Stimulated activated CD8-positive, alpha-beta memory T cell treated with anti-CD3 and anti-CD28 coated beads, Interleukin-15, amount 100 ng/mL, for 24 hours (primary cell): ENCODE results near the gene CASQ1.

Experiments
- DNase-seq: peaks from one replicate; pipeline ENCODE4 v3.0.0-alpha.2; 2020; ENCODE audit warnings: low read depth

The CASQ1 gene

DNA sequence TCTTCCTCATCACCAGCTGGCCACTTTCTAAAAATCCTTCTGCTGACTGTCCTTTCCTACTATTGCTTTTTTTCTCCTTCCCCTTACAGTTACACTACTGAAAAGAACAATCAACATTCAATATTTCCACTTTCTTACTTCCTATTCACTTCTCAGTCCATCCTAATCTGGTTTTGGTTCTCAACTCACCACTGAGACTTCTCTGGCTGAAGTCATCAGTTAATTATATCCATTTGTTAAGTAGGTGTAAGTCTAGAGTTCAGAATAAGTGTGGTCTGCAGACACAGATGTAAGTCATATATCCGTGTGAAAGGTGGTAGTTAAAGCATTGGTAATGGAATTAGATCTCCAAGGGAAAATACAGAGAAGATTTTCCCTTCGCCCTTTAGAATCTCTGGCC, 36.2 kb downstream of the CASQ1 start:
- no peak for DNase-seq

DNA sequence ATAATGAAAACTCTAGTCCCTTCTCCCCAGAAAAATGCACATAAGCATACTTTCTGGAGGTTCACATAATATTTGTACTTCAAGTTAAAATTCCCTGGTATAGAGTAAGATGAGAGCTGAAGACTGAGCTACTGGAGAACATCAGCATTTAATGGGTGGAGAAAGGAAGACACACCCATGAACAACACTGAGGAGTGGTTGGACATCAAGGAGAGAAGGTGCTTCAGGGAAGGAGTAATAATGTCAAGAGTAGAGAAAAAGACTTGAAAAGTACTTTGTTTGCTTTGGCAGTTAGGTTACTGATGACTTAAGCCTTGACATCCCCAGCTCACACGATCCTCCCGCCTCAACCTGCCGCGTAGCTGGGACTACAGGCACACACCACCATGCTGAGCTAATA, 36.7 kb downstream of the CASQ1 start:
- DNase-seq: no peak

DNA sequence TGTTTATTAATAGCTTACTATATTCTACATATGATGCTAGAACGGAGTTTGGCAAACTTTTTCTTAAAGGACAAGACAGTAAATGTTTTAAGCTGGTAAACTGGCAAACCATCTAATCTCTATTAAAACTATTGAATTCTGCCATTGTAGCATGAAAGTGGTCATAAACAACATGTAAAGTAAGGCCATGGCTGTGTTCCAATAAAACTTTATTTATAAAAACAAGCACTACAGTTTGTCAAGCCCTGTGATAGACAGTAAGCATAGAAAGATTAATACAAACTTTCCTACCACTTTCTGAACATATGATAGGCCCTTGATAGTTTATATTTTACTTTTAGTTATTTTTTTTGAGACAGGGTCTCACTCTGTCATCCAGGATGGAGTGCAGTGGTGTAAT, 37.2 kb downstream of the CASQ1 start:
- no peak for DNase-seq

DNA sequence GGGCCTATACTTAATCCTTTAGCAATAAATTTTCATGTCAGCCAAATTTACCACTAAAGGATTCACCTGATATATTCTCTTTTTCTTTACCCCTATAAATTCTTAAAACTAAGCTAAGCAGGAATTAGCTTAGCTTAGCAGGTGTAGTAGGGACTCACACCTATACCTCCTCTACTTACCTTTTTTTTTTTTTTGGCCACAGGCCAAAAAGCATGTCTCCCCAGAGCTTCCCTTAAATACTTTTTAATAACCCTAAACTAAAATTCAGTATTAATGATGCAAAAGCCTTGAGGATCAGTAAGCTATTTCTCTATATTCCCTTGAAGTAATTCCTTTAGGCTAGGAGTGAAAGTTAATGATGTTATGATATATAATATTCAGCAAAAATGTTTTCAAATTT, 38.1 kb downstream of the CASQ1 start:
- DNase-seq: no peak

DNA sequence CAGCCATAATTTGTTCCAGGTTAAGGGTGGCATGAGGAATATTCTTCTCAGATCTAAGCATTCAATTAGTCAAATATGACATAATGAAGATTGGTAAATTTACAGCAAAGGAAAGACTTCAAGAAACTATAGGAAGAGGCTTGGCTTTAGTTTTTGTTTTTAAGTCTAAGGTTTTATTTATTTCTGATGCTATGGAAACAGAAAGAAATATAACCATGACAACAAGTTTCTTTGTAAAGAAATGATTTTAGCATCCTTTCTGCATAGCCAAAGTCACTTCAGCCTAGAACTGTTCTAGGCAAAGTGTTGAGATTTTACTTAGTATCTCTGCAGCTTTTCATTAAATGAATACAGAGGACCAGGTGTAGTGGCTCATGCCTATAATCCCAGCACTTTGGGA, 42.5 kb downstream of the CASQ1 start:
- no peak for DNase-seq

DNA sequence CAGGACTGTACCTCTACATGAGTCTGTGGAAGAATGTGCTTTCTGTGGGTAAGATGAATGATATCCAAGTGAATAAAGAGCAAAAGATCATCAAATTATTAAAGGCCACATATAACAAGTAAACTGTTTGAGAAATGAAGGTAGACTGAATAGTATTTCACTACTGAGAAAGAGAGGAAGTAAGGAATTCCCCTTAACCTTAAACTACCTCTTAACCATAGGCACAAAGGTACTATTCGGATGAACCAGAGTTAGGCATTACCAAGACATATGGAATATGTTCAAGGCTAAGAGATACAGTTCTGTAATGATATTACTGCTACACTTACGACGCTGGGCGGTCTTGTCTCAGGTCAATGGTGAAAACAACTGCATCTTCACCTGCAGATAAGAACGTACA, 46.4 kb downstream of the CASQ1 start:
- no peak for DNase-seq

DNA sequence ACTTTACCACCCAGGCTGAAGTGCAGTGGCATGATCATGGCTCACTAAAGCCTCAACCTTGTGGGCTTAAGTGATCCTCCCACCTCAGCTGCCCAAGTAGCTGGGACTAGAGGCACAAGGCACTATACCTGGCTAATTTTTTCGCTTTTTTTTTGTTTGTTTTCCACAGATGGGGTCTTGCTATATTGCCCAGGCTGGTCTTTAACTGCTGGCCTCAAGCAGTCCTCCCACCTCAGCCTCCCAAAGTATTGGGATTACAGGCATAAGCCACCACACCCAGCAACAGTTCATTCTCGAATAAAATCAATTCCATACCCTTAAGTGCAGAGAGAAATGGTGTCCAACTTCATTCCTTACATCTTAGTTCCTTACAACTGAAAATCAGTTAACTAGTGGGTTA, 47.2 kb downstream of the CASQ1 start:
- no peak for DNase-seq

DNA sequence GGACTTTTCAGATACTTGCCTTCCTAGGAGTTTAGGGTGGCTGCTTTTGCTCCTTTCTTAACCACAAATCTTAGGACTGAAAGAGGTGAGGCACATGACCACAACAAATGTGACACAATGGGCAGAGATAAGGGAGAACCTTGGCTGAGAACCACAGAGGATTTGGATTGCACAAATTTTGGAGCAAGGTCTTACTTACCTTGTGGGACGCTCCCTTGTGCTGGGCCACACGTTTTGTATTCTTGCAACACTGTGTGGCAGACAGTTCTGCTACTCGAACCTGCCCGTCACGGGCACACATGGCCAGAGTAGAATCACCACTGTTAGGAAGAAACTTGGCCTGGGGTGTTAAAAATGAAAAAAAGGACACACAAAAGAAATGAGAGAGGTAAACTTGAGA, 48.0 kb downstream of the CASQ1 start:
- no peak for DNase-seq

DNA sequence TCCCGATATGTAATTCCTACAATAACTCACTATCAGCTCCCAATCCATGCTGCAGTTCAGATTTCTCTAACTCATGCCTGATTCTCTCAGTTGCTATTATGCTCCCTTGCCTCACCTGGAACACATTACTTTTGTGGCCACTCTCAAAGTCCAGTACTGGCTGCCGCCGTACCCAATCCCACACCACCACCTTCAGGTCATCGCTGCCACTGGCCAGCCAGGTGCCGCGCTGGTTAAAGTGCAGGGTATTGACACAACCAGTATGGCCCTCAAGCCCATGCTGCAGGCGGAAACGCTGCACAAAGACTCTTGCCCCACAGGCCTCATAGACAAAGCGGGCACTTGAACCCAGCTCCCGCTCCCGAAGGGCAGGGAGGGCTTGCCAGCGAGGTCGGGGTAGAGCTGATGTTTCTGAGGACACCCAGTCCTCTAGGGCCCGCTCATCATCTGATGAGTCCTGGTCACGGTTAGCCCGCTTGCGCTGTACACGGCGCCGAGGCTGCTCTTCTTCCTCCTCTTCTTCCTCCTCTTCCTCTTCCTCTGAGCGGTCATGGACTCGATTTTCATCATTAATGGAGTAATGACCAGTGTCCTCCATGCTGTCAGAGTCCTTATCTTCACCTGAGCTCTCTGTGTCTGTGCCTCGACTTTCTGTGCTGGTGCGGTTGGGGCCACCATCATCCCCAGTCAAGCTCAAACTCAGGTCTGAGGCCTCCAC, 49.4 kb downstream of the CASQ1 start:
- DNase-seq: no peak

DNA sequence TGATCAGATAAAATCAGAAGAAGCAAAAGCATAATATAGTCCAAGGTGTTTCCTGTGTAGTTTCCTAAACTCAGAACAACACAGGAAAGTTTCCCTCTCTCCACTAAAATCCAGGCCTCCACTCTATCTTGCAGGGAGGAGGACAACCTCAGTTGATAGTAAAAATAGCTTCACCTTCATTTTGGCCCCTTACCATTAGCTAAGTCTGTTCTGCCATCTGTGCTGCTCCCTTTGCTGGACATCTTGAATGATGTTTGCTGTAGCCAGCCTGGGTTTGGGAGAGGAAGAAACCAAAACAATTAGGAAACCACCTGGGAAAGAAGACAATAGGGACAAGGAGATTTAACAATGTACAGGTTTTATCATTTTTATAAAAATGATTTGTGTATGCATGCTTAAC, 53.4 kb downstream of the CASQ1 start:
- no peak for DNase-seq

DNA sequence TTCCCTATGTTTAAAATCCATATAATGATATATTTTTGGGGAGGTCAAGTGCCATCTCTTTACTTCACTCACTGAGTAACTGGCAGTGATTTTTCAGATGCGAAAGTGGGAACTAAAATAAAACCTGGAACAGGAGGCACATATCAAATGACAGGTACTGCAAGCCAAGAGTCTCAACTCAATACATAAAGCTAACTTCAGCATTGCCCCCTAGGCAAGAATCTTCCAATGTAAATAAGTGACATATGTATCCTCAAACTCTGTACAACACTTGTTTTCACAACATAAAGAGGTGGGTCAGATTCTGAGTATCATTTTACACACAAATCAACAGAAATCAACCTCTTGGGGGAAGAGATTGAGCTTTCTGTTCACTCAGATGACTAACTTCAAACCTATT, 53.8 kb downstream of the CASQ1 start:
- DNase-seq: no peak

DNA sequence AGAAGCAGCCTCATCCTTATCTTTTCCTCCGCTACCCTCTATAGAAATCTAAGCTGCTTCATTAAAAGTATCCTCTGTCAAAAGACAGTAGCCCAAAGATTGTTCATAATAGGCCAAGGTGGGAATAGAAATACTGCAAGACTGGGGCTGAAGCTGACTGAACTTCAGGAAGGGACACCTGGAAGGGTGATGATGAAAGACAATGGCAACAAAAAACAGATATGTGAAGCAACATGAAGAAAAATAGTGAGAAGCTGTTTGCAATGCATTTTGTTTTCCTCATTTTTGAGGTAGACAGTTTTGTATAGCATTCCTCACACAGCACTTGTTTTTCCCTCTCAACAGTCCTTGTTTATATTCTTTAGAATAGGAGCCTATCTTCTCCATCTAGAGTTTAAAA, 55.1 kb downstream of the CASQ1 start:
- no peak for DNase-seq

DNA sequence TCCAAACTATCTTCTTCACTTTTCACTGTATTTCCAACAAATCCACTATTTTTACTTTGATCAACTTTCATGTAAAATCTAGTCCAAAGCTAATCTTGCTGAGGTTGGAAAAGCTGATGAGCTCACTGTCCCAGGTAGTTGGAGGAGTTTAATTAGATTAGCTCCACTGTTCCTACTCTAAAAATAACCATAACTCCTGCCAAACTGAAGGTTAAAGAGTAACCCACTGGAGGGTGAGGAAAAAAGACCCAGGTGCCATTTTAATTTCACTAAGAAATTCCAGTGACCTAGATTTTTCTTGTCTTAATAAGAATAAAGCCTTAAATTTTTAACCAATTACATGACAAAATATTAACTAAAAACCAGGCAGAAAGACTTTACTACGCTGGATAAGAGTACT, 56.7 kb downstream of the CASQ1 start:
- DNase-seq: no peak

DNA sequence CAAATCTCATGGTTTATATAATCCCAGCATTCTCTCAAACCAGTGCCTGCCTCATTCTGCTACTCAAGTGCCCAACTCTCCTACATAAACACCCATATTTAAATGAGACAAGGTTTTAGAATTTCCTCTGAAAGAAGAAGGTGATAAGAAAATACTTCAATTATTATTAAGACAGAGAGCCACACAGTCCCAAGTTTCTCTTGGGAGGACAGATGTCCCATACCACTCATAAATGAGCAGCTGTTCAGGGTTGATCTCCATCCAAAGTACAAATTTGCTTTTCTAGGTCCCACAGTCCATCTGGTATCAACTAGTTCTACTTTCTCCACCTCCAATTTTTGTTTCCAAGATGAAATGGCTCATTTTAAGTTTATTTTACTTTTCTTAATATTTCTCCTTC, 60.6 kb downstream of the CASQ1 start:
- DNase-seq: no peak
